Right renal cortex interstitium (tissue), 3 donors: ENCODE measurements around the gene TRIM63. TPM values are rescaled to one million over a fixed set of nuclear protein-coding genes. Genes with fewer than 3 reads are reported as not detected.
"Not testable (repeated sequence)": the region's sequence is repeated elsewhere in the genome, so short reads cannot be mapped to it uniquely, and the experiment has no call there.

Experiments
- DNase-seq, 3 donors: peaks; one replicate each; pipeline ENCODE4 v3.0.0-alpha.2; 2013; ENCODE audit warnings: low read depth in 3 of 3, low spot score in 2 of 3
- polyA plus RNA-seq, 3 donors: library from polyadenylated mRNA; unstranded; fragments of 120-200 nt; gene quantifications; one replicate each; pipeline ENCODE4 v1.2.1, GENCODE V29; 2013; ENCODE audit not compliant: insufficient read length in 3 of 3

Gene TRIM63
- polyA plus RNA-seq, result 1 to 10 TPM in 1 of 3 donors, under 1 TPM in 2; 0.82 to 1.3 (median 0.85) TPM

DNA sequence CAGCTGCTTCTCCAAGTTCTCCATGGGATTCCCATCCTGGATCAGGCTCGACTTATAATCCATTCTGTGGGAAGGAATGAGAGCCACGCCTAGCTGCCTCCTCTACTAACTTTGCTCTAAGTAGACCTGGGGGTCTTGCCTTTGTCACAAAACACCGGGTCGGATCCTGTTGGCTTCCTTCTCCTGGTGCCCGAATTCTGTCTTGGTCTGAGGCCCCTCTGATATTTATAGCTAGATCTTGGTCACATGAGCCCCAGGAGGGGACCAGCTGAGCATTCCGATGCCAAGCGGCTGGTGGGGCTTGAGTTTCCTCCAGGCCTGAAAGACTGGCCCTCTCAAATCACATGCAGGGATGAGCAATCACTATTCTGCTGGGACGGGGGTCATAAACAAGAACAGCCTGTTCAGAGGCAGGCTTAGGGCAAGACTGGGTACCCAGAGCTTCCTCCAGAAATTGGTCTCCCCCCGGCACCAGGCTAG lies at the start of gene TRIM63:
TRIM63 (minus strand) TSS at position 199 of the 480 bp plus-strand sequence; CDS start at position 63, 136 bp downstream.
- no peak for DNase-seq

DNA sequence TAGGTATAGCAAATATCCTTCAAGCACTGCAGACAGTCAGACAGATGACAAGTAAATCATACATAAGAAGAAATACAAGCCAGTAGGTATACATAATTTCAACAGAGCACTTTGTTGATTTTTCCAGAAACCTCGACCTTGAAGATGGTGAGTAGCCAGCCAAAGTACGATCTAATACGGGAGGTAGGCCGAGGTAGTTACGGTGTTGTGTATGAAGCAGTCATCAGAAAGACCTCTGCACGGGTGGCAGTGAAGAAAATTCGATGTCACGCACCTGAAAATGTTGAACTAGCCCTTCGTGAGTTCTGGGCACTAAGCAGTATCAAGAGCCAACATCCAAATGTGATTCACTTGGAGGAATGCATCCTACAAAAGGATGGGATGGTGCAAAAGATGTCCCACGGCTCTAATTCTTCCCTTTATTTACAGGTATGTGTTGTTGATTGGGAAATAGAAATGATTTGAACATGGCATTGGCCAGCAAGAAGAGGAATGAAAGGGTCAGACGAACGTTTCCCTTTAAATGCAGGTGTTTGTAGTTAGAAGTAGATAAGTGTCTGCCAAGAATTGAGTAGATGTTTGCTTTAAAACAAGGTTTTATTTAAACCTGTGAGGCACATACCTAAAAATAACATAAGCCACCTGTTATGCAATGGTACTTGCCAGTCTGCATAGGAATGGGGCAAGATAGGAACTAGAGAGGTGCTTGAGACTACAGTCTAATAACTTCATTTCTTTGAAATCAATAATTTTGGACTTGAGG lies 46.9 kb upstream of the TRIM63 start:
- no peak for DNase-seq

GRCh38 chr1:26112407-26112775 lies 45.0 kb upstream of the TRIM63 start:
- no peak for DNase-seq

- peak; percentile 88 to 94 (median 92) for DNase-seq
Observed at GRCh38 chr1:26111530-26112406, 44.3 kb upstream of the TRIM63 start, which contains the start of gene PDIK1L. PDIK1L (plus strand) TSS chr1:26111824; CDS start chr1:26114309, 2,485 bp downstream.

- DNase-seq, result peak in 2 of 3 donors; percentile 57 to 62
Observed at GRCh38 chr1:26110731-26111529, 43.5 kb upstream of the TRIM63 start.

- no peak for DNase-seq
Observed at GRCh38 chr1:26109229-26110164, 42.1 kb upstream of the TRIM63 start.

GRCh38 chr1:26105226-26105548 lies 37.8 kb upstream of the TRIM63 start:
- DNase-seq, result not testable (repeated sequence)

DNA sequence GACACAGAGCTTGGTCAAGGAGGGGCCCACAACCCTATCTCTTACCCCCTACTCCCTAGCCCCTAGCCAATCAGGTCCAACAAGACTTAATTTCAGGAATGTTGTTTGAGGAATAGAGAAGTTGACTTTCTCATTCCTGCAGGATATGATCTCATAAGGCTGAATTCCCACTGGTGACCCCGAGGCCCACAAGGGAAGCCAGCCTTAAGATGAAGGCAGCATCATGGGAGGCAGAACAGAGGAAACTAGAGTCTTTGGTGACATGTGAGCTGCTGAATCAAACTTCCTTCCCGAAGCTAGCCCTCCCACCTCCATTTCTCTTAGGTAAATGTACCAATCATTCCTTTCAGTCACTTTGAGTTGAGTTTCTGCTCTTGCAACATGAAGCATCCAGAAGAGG lies 35.1 kb upstream of the TRIM63 start:
- DNase-seq, result no peak

DNA sequence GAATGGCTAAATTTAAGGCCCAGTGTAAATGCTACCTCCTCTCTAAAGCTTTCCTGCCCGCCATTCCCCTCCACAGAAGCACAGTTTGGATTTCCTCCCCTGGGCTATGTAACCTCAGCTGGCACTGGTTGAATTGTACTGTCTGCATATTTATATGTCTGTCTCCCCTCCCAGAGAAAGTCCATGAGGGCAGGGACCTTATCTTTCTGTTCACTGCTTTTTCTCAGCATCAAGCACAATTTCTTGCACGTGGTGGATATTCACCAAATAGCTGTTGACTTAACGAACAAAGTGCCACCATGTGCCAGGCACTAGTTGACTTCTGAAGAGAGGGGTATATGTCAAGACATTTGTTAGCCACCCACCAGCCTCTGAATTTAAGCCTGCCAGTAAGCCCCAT lies 34.7 kb upstream of the TRIM63 start:
- DNase-seq, result no peak

DNA sequence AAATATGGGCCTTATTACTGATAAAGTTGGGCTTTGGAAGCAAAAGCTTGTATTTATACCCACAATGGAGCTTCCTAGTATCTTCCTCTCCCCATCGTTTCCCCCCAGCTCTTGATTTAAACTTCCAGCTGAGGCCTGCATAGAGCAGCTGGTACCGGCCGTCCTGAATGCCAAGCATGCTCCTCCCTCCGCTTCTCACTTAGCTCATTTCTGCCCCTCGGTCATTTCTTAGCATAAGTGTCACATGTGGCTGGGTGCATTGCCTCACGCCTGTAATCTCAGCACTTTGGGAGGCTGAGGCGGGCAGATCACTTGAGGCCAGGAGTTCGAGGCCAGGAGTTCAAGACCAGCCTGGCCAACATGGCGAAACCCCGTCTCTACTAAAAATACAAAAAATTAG lies 32.8 kb upstream of the TRIM63 start:
- DNase-seq, result not testable (repeated sequence)

GRCh38 chr1:26099780-26100179 lies 32.4 kb upstream of the TRIM63 start:
- no peak for DNase-seq

GRCh38 chr1:26098602-26099001 lies 31.2 kb upstream of the TRIM63 start:
- DNase-seq, result no peak

DNA sequence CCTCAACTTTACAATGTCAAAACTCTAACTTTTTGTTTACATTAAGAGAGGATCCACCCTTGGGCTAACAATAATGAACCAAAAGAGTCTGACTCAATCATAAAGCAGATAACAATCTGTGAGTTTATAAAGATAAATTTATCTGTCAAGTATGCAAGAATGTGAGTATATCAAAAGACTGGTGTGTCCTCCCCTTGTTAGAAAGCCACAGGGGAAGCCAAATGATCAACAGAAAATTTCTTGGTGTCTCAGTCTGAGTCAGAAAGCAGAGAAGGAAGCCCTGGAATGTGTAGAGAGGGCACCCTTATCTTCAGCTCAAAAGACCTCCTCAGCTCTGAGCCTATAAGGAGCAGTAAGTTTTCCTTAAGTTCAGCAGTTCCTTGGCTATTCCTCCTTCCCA lies 30.3 kb upstream of the TRIM63 start:
- DNase-seq, result no peak

GRCh38 chr1:26096471-26096870 lies 29.0 kb upstream of the TRIM63 start:
- no peak for DNase-seq

DNA sequence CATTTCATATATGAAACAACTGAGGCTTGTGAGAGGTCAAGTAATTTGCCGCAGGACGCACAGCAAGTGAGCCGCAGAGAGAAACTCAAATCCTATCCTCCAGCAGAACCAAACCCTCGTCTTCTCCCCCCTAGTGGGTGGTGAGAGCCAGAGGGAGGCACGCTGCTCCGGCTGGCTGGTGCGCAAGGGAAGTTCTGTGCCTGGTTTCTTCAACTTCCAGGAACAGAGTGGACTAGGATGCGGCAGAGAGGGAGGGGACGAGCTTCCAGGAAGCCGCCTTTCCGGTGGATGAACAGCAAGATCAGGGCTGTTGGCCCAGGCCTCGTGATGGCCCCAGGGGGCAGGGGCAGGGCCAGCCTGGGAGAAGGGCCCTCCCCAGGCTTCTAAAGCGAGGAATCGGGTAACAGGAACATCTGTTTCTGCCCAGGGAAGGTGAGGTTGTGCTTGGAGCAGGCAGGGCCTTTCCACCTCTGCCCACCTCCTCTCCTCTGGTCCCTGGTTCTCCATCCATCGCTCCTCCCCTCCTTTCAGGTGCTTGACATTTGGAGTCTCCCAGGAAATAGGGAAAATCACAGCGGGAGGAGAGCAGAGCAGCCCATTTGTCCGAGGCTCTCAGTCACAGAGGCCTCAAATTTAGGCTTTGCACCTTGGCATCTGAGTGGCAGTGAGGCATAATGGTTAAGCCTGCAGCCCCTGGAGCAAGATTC lies 27.4 kb upstream of the TRIM63 start:
- no peak for DNase-seq

DNA sequence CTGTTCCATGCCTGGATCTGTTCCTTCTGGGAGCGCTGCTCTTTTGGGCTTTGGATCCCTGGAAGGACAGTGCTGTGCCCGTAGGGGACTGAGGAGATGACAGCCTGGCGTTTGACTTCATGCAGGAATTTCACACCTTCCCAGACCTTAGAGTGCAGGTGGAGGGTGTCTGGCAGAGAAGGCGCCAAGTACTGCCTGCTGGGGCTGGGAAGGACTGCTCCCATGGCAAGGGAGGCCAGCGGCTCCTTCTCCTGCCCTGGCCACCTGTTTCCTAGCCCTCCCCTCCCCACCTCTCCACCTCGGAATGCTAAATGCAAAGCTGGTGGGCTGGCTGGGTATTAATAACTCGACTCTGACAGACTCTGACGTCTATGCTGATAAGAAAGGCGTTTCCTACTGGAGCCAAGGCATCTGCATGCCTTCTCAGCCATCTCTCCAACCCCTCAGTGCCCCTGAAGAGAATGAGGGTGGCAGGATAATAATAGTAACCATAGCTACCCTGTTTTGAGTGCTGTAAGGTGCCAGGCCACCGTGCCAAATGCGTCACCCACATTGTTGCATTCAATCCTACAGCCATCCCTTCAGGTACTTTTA lies 26.7 kb upstream of the TRIM63 start:
- DNase-seq, result no peak

DNA sequence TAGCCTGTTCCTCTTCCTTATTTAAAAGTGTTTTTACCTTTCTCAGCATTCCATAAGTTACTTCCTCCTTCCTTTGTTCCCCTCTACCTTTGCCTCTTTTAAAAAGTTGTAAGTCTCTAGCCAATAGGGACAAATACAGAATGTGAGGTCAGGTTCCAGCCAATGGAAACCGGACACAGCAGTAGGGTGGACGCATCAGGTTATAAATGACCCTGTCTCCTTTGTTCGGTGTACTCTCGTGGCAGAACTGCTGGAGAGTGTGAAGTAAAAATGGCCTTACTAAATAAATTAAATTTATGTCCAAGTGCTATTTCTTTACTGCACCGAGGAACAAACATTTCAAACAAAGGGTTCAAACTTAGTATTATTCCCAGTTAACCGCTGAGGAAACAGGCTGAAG lies 26.1 kb upstream of the TRIM63 start:
- not testable (repeated sequence) for DNase-seq

- DNase-seq, result no peak
Observed at GRCh38 chr1:26092422-26092821, 25.0 kb upstream of the TRIM63 start.

- no peak for DNase-seq
Observed at GRCh38 chr1:26090893-26091292, 23.5 kb upstream of the TRIM63 start.
